Measurements from ENCODE around the gene SLC48A1. TPM values are rescaled to one million over a fixed set of nuclear protein-coding genes. Genes with fewer than 3 reads are reported as not detected.
A peak's percentile ranks its signal among the peaks of the same experiment; 100 is the strongest.

SLC48A1 gene
- total RNA-seq, 1 donor from 2014 or later, result 11.5 TPM

DNA sequence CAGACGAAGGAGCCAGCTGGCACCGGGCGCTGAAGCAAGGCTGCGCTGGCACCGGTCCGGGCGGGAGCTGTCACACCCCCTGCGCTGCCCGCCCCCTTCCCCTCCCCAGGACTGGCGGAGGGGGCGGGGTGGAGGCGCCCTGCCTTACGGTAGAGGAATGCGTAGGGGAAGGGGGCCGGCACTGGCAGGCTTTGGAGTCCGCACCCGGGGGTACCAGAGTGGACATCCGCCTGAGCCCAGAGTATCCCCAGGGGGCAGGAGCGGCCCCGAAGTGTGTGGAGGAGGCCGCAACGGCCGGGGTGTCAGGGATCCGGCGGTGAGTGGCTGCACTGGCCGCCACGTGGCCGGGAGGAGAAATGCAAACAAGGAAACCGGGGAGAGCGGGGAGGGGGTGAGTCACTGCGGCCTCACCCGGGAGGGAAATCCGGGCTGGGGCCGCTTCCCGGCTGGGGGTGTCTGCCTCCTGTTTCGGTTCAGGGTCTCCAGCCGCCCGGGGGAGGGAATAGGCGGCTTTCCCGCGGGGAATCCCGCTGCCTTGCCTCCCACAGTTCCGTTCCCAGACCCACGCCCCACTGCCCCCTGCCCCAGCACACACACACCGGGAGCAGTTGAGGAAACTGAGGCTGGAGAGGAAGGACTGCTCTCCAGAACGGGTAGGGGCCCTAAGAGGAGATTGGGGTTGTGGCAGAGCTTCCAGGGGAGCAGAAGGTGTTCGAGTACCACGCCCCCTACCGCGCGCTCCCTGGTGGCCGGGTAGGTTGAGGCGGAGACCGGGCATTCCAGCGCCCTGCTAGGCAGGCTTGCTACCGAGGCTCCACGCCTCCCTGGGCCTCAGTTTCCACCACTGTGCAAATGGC, 14.0 kb upstream of the SLC48A1 start, which contains the start of gene RAPGEF3:
Gene RAPGEF3, minus strand, starts transcription at position 47 of the 857 bp plus-strand sequence. CDS start 324 bp downstream, outside the sequence.
- TF ChIP-seq, protein P1, sequence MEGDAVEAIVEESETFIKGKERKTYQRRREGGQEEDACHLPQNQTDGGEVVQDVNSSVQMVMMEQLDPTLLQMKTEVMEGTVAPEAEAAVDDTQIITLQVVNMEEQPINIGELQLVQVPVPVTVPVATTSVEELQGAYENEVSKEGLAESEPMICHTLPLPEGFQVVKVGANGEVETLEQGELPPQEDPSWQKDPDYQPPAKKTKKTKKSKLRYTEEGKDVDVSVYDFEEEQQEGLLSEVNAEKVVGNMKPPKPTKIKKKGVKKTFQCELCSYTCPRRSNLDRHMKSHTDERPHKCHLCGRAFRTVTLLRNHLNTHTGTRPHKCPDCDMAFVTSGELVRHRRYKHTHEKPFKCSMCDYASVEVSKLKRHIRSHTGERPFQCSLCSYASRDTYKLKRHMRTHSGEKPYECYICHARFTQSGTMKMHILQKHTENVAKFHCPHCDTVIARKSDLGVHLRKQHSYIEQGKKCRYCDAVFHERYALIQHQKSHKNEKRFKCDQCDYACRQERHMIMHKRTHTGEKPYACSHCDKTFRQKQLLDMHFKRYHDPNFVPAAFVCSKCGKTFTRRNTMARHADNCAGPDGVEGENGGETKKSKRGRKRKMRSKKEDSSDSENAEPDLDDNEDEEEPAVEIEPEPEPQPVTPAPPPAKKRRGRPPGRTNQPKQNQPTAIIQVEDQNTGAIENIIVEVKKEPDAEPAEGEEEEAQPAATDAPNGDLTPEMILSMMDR (IDR thresholded peaks at IDR 0.05), result peak; percentile 77
- DNase-seq (ENCODE audit: low spot score), result no peak
- Mint-ChIP-seq H3K4me1 (ENCODE audit: low read depth) (peaks cover 16% of the 10 kb centered on the region), H3K4me3 (ENCODE audit: unreplicated experiment) (peak within 1 kb of the TSS; percentile 74), H3K36me3 (ENCODE audit: low read depth) (no peaks in the 10 kb centered on the region), H3K27me3 (ENCODE audit: low read depth) (no peaks in the 10 kb centered on the region), H3K9me3 (ENCODE audit: low read depth) (no peaks in the 10 kb centered on the region), H3K27ac (ENCODE audit: unreplicated experiment) (no peak within 1 kb of the TSS)

- H3K27ac Mint-ChIP-seq (ENCODE audit: unreplicated experiment), result no peak overlapping the region
These were observed 10.1 kb upstream of the SLC48A1 start for GRCh38 chr12:47762850-47763465.

DNA sequence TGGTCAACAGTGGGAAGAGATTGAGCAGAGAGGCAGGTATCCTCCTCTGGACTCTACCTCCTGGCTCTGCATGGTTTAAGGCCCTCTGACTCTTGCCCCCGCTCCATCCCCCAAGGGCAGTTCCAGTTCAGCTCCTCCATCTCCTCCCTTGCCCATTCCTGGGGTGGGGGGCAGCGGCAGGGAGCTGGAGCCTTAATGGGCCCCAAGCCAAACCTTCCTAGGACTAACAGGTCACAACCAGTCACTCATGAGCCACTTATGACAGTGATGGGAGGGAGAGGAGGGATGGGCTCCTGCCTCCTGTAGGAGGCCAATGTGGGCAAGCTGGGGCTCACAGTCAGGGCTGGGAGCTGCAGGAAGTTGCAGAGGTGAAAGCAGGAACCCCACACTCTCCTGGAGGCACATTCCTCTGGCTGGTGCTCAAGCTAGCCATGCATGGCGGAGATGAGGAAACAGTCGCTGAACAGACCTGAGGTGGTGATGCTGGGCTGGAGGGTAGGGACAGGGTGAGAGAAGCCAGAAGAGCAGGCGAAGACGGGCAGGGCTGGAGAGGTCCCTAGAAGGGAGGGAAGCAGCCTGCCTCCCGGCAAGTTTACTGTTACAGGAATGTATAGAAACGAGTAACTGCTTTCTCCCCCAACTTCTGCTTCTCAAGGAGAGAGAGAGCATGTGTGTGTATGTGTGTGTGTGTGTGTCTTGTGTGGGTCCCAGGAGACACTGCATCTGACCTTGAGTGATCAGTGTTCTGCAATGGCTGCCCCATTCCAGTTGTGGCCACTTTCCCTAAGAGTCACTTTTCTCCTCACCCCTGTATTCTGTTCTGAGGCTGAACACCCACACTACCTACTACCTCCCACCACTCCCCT, 9.3 kb upstream of the SLC48A1 start:
- no peak overlapping the region for H3K27ac Mint-ChIP-seq (ENCODE audit: unreplicated experiment)
- H3K4me3 Mint-ChIP-seq (ENCODE audit: unreplicated experiment), result no peak overlapping the region
- no peaks in the 10 kb centered on the region for H3K27me3 Mint-ChIP-seq (ENCODE audit: low read depth)
- TF ChIP-seq, protein P1 (IDR thresholded peaks at IDR 0.05), result no peak
- peaks cover 21% of the 10 kb centered on the region for H3K4me1 Mint-ChIP-seq (ENCODE audit: low read depth)
- H3K36me3 Mint-ChIP-seq (ENCODE audit: low read depth), result no peaks in the 10 kb centered on the region
- DNase-seq (ENCODE audit: low spot score), result no peak
- no peaks in the 10 kb centered on the region for H3K9me3 Mint-ChIP-seq (ENCODE audit: low read depth)

More at GRCh38 chr12:47762850-47763465, 10.1 kb upstream of the SLC48A1 start:
- TF ChIP-seq, protein P1 (IDR thresholded peaks at IDR 0.05), result no peak
- Mint-ChIP-seq H3K9me3 (ENCODE audit: low read depth) (no peaks in the 10 kb centered on the region), H3K36me3 (ENCODE audit: low read depth) (no peaks in the 10 kb centered on the region), H3K4me3 (ENCODE audit: unreplicated experiment) (no peak overlapping the region), H3K27me3 (ENCODE audit: low read depth) (no peaks in the 10 kb centered on the region), H3K4me1 (ENCODE audit: low read depth) (peaks cover 27% of the 10 kb centered on the region)
- DNase-seq (ENCODE audit: low spot score), result no peak

DNA sequence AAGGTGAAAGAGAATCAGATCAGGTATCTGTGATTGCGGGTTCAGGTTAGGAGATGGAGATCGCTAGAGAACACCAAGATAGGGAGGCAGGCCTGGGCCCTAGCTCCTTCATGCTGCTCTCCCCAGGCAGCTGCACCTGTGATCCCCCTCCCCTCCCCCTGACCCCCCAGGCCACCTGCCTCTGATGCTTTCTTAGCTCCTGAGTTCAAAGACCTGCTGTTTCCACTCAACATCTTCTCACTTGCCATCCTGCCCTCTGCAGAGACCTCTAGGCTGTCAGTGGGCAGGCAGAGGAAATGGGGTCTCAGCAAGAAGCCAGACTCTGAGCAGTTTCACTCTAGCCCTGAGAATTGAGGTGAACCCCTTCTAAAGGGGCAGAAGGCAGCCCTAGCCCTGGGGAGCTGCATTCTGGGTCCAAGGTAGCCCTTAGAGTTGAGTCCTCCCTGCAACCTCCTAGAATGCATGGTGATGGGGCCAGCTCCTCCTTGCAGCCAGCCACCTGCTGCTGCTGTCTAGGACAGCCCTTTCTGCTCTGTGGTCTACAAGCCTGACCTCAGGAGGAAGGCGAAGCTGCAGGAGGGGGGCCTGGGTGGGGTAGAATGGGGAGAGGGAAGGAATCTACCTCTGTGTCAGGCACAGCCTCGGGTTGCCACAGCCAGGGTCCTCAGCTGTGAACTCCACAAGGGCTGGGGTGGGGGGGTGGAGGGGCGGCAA, 6.4 kb upstream of the SLC48A1 start:
- TF ChIP-seq, protein P1 (IDR thresholded peaks at IDR 0.05), result no peak
- peaks cover 18% of the 10 kb centered on the region for H3K4me1 Mint-ChIP-seq (ENCODE audit: low read depth)
- no peaks in the 10 kb centered on the region for H3K27me3 Mint-ChIP-seq (ENCODE audit: low read depth)
- no peak overlapping the region for H3K4me3 Mint-ChIP-seq (ENCODE audit: unreplicated experiment)
- no peaks in the 10 kb centered on the region for H3K36me3 Mint-ChIP-seq (ENCODE audit: low read depth)
- DNase-seq (ENCODE audit: low spot score), result no peak
- no peak overlapping the region for H3K27ac Mint-ChIP-seq (ENCODE audit: unreplicated experiment)
- H3K9me3 Mint-ChIP-seq (ENCODE audit: low read depth), result no peaks in the 10 kb centered on the region
